CD4-positive, alpha-beta T cell treated with Interleukin-1 beta for 1 hour (primary cell): Measurements from ENCODE around the gene SYT1.

Source experiments
- DNase-seq, 2 donors: peaks; one replicate each; pipeline ENCODE4 v3.0.0-alpha.2; 2020 to 2022

Gene SYT1

GRCh38 chr12:79301181-79301580 is 436.6 kb downstream of the SYT1 start:
- DNase-seq: no peak

- DNase-seq: no peak
These were observed 437.7 kb downstream of the SYT1 start for GRCh38 chr12:79302162-79302814.

- DNase-seq: no peak
These were observed 442.8 kb downstream of the SYT1 start for GRCh38 chr12:79307340-79307739.

- DNase-seq: no peak
These were observed 444.5 kb downstream of the SYT1 start for GRCh38 chr12:79309039-79309438.

GRCh38 chr12:79317179-79317847 is 452.7 kb downstream of the SYT1 start:
- DNase-seq: no peak

GRCh38 chr12:79322905-79323304 is 458.3 kb downstream of the SYT1 start:
- DNase-seq: no peak

GRCh38 chr12:79324571-79324970 is 460.0 kb downstream of the SYT1 start:
- DNase-seq: no peak

- no peak for DNase-seq
These were observed 461.6 kb downstream of the SYT1 start for GRCh38 chr12:79326222-79326621.

GRCh38 chr12:79326663-79327062 is 462.1 kb downstream of the SYT1 start:
- no peak for DNase-seq

GRCh38 chr12:79327465-79327864 is 462.9 kb downstream of the SYT1 start:
- DNase-seq: no peak

- no peak for DNase-seq
These were observed 465.4 kb downstream of the SYT1 start for GRCh38 chr12:79329933-79330332.

GRCh38 chr12:79331870-79332269 is 467.3 kb downstream of the SYT1 start:
- DNase-seq: no peak

- no peak for DNase-seq
These were observed 468.6 kb downstream of the SYT1 start for GRCh38 chr12:79333144-79333543.

GRCh38 chr12:79337662-79338290 is 473.2 kb downstream of the SYT1 start:
- no peak for DNase-seq

GRCh38 chr12:79344855-79345847 is 480.6 kb downstream of the SYT1 start:
- DNase-seq: no peak

- no peak for DNase-seq
These were observed 483.3 kb downstream of the SYT1 start for GRCh38 chr12:79347866-79348265.

GRCh38 chr12:79351251-79351650 is 486.7 kb downstream of the SYT1 start:
- DNase-seq: no peak

- DNase-seq: no peak
These were observed 491.6 kb downstream of the SYT1 start for GRCh38 chr12:79356216-79356615.

- DNase-seq: no peak
These were observed 492.5 kb downstream of the SYT1 start for GRCh38 chr12:79357048-79357447.

- DNase-seq: no peak
These were observed 494.2 kb downstream of the SYT1 start for GRCh38 chr12:79358716-79359300.

GRCh38 chr12:79360286-79360685 is 495.7 kb downstream of the SYT1 start:
- no peak for DNase-seq

GRCh38 chr12:79360936-79361335 is 496.4 kb downstream of the SYT1 start:
- no peak for DNase-seq

- no peak for DNase-seq
These were observed 499.6 kb downstream of the SYT1 start for GRCh38 chr12:79364197-79364596.
